Measurements from ENCODE around the gene DLX4.

DLX4 gene

DNA sequence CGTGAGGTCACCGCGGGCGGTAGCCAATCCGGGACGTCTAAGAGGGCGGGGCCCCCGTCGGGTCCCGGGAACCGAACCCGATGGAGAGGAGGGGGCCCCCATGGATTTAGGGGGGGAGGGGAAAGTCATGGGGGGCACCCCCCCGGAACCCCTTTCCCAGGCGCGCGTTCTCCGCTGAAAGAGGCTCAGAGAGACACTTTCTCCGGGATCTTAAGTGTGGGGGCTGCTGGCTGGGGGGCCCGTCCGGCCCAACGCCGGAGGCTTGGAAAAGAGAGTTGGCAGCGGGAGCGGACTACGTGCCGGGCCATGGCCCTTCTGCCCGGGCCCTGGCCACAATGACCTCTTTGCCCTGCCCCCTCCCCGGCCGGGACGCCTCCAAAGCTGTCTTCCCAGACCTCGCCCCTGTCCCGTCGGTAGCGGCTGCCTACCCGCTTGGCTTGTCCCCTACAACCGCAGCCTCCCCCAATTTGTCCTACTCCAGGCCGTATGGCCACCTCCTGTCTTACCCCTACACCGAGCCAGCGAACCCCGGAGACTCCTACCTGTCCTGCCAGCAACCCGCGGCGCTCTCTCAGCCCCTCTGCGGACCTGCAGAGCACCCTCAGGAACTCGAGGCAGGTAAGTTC lies at the start of gene DLX4:
DLX4 (plus strand) TSS at position 57 of the 626 bp plus-strand sequence; CDS start at position 336, 279 bp downstream.
- no peak for DNase-seq (ENCODE audit: low read depth)

- no peak for DNase-seq (ENCODE audit: low read depth)
These were observed 48.8 kb upstream of the DLX4 start for GRCh38 chr17:49920030-49920769.

- no peak for DNase-seq (ENCODE audit: low read depth)
These were observed 46.9 kb upstream of the DLX4 start for GRCh38 chr17:49922095-49922494.

DNA sequence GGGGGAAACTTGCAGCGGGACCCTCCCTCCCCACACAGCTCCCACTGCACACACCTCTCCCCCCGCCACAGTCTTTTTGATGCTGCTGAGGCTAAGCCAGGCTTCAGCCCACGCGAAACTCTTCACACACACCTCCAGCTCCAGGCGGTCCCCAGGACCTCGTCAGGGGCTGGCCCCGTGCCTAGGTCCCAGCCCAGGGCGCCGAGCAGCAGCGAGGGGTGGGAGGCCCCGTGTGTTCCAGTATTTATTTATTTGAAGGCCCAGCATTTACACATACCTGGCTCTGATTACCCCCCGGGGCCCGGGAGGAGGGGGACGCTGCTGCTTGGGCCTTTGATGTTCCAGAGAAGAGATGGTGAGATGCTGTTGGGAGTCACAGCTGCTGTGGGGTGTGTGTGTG lies 44.9 kb upstream of the DLX4 start:
- DNase-seq (ENCODE audit: low read depth): no peak

DNA sequence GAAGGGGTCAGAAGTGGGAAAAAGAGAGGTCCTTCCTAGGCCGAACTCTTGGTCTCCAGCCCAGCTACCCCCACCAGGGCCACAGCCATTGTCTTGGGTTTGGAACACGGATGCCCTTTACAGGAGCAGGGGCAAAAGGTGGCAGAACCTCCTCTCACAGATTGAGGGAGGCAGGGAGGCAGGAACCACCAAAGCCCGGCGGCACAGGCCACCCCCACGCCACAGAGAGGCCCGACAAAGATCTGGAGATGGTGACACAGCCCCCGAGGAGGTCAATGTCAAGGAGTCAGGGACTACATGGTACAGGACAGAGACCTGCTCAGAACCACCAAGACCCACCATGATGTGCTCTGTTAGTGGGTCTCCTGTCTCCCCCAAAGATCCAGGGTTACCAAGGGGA lies 44.4 kb upstream of the DLX4 start:
- DNase-seq (ENCODE audit: low read depth): no peak

DNA sequence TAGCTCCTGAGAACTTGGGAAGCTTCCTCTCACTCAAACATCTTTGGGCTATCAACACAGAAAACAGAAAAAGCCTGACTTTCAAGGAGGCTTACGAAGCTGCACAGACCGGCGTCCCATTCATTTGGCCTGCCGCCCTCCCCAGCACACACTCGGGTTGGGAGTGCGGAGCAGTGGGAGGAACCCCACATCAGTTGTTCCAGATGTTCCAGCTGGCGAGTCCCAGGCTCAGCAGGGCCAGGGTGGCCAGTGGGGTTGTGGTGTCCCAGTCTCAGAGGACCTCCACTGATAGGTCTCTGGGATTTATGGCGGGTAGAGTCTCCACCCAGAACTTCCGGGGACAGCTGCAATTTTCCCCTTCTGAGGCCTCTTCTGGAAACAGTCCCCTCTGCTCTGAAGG lies 43.1 kb upstream of the DLX4 start:
- no peak for DNase-seq (ENCODE audit: low read depth)

DNA sequence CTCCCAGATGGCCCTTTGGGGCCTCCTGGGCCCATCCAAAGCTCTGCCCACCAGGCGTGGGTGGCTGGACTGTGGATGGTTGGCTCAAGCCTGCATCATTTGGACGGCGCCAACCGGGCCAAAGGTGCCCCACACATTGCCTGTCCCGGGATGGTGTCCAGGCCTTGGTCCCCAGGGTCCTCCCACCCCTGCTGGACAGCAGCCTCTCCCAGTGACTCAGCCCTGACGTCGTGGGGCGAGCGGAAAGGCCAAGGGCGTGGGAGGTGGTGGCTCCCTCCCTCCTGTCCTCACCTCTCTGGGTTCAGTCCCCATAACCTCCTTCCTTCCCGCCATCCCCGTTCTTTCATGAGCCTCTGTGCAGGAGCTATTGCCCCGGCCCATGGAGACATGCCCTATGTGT lies 42.1 kb upstream of the DLX4 start:
- peak; percentile 71 for DNase-seq (ENCODE audit: low read depth)

- DNase-seq (ENCODE audit: low read depth): no peak
These were observed 40.7 kb upstream of the DLX4 start for GRCh38 chr17:49928126-49928800.

- DNase-seq (ENCODE audit: low read depth): no peak
These were observed 40.0 kb upstream of the DLX4 start for GRCh38 chr17:49928837-49929475.

DNA sequence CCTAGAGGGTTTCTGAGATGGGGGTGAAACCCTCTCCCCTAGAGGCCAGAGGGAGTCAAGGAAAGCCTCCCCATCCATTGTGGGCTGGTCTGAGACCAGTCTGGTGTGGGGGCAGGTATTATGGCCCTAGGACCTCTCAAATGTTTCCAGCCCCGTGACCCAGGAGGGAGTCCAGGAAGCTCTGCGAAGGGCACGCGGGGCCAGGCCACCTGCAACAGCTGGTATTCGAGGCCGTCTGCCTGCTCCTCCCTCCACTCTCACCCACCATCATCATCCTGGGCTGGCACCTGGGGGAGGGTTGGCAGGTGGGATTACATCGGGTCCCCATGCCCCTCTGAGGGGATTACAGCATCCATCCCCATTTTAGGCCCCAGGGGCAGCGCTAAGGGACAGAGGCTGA lies 38.1 kb upstream of the DLX4 start:
- no peak for DNase-seq (ENCODE audit: low read depth)

DNA sequence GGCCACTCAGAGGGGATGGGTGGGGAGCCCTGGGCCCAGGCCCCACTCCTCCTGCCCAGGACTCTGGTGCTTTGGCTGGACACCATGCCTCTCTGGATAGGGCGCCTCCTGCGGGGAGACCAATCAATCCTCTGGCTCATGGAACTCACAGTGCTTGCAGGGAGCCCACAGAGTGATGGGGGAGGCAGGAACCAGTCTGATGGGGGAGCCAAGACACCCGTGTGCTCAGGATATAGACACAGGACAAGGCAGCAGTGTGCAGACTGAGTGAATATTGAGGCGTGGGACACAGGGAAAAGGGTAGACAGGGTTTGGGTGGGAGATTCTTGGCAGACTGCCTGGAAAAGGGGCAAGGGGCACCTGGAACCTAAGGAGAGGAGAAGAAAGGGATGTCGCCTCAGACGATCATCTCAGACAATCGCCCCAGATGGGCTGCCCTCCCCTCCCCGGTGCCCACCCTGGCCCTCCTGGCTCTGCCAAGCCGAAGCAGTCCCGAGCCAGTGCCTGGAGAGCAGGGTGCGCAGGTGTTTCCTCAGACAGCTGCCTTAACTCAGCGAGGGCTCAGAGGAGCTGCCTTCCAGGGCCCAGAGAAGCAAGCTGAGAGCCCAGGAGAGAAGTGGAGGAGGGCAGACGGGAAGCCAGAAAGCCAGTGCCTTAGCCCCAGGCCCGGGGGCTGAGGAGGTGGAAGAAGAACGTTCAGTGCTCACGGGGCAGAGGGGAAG lies 37.4 kb upstream of the DLX4 start:
- DNase-seq (ENCODE audit: low read depth): no peak

DNA sequence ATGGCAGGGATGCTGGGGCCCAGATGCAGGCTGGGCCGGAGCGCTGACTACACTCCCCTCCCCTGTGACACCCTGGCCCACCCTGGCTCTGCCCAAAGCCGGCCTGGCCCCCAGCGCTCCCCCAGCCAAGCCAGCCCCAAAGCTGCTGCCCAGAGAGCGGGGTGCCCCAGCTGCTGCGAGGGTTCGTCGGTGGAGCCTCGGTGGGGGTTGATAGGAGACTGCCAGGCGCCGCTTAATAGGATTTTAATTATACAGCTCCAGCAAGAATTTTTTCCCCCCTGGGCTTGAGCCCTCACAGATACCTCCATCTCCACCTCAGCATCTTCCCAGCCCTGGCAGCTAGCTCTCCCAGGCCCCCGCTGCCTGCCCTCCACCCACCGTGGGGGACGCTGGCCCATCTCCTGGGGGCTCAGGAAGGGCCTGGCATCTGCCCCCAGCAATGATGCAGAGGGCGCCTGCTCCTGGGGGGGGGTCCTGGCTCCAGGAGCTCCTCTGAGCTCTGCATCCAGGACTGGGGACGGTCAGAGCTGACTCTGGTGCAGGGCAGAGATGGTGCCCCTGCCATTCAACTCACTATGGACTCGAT lies 36.8 kb upstream of the DLX4 start:
- no peak for DNase-seq (ENCODE audit: low read depth)

GRCh38 chr17:49932901-49933300 lies 36.1 kb upstream of the DLX4 start:
- DNase-seq (ENCODE audit: low read depth): no peak

DNA sequence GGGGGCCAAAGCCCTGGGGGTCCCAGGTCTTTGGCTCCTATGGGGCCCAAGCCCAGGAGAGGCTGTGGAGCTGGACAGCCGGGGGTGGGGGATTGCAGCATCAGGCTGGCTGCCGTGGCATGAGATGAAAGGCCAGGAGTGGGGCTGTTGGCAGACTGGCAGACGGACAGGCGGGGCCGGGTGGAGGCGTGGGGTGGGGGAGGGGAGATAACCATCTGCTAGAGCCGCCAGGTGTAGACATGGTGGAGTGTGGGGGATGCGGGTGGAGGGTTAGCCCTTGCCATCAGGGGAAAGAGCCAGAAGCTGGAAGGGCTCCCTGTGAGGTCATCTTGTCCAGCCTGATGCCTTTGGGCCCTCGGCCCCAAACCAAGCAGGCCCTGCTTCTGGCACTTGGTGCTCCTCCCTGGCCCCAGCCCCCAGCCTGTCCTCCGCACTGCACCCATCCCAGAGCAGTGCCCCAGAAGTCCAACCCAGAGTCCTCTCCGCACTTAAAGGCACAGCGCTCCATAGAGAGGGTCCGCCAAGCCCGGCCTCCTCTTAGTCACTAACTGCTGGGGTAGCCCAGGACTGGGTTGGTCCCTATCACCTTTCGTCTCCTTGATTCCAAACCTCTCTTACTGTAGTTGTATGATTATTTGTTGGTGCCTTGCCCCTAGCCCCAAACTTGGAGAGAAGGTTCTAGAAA lies 33.3 kb upstream of the DLX4 start:
- no peak for DNase-seq (ENCODE audit: low read depth)

DNA sequence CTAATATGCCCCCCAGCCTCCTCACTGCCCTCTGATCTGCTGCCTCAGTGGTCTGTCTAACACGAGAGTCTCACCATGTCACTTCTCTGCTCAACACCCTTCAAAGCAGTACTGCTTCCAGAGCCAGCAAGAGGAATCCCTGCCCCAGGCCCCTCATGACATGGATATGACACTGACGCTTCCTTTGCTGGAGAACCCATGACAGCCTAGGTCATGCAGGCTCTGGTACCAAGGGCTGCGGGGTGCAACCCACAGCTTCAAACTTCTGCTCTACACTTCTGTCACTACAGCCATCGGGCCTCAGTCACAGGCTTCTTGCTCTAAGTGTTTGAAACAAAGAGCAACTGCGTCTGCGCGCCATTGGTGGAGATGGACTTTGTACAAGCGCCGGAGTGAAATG lies 32.6 kb upstream of the DLX4 start:
- DNase-seq (ENCODE audit: low read depth): no peak

DNA sequence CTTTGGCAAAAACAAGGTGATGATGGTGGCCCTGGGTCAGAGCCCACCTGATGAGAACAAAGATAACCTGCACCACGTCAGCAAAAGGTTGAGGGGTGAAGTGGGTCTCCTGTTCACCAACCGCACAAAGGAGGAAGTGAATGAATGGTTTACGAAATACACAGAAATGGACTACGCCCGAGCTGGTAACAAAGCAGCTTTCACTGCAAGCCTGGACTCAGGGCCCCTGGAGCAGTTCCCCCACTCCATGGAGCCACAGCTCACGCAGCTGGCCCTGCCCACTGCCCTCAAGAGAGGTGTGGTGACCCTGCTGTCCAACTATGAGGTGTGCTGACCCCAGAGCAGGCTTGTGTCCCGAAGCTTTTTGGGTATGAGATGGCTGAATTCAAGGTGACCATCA lies 29.7 kb upstream of the DLX4 start:
- no peak for DNase-seq (ENCODE audit: low read depth)

GRCh38 chr17:49941427-49941826 lies 27.6 kb upstream of the DLX4 start:
- no peak for DNase-seq (ENCODE audit: low read depth)

DNA sequence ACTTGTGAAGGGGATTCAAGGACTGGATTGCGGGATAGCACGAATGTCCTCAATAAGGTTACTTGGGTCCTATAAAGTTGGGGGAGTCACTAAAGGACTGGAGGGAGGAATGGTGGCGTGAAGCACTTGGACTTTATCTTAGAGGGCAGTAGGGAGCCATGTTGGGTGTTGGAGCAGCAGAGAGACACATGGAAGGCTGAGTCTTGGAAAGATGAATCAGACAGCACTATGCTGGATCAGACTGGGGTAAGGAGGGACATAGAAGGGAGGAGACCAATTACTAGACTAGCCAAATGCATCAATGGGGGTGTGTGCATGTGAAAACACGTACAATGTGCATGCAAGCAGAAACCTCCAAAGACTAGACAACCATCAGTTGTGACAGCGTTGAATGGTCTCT lies 26.0 kb upstream of the DLX4 start:
- no peak for DNase-seq (ENCODE audit: low read depth)

- no peak for DNase-seq (ENCODE audit: low read depth)
These were observed 24.6 kb upstream of the DLX4 start for GRCh38 chr17:49944273-49944870.

DNA sequence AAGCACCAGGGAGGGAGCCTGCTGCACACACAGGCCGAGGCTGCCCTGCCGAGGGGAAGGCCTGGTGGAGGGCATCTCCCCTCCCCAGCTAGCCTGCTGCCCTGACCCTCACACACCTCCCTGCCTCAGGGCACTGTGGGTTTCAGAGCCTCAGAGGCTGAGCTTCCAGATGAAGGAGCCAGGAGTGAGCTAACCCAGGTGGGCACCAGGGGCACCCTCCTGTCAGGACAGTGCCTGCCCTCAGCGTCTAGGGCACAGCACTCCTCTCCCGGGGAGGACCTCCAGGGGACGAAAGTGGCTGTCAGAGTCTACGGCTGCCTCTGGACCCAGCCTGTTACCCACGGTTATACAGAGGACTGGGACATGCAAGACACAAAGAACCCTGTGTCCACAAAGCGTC lies 22.8 kb upstream of the DLX4 start:
- no peak for DNase-seq (ENCODE audit: low read depth)
